ENCODE data around the gene TLR6.

The TLR6 gene

DNA sequence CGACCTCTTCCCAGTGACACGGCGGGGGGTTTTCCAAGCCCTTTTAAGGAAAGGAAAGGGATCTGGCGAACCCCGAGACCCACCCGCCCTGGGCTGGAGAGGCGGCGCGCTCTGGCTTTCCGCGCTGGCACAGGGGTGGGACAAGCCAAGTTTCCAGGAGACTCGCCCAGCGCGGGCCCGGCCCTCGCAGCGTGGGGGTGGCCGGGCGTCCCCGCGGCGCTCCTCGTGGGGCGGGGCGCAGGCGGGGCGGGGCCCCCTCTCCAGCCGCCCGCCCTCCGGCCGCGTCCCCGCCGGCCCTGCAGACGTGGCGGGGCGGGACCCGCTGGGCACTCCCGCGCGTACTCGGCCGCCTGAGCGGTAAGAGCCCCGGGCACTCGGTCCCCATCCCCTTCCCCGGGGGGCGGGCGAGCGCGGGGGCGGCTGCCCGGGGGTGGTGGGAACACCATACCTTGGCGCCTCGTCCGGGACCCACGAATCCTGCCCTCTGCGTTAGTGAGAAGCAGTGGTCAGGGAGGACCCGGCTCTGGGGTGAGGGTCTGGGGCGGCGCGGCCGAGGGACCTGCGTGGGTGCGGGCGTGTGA, 11.0 kb upstream of the TLR6 start, which contains the start of gene FAM114A1:
Gene FAM114A1 (plus strand): TSS at position 329 of the 581 bp plus-strand sequence. CDS start 10,273 bp downstream, outside the sequence.
- DNase-seq, result no peak

DNA sequence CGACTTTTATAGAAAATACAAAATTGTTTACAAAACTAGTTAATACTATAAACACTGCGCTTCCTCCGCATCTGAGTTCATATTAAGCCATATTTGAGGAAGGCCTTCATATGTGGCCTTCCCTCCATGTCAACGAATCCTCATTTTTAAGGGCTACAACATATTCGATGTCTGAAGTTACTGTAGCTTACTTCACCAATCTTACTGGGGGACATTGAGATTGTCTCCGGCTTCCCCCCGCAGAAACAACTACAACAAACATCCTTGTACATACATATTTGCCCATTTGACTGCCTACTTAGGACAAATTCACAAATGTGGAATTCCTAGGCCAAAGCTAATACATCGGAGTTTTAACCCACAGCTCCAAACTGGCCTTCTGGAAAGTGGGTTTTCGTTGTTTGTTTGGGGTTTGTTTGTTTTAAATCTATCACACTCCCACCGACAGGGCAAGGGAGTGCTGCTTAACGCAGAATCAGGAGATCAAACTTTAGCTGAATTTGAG, 10.4 kb upstream of the TLR6 start:
- DNase-seq, result no peak

DNA sequence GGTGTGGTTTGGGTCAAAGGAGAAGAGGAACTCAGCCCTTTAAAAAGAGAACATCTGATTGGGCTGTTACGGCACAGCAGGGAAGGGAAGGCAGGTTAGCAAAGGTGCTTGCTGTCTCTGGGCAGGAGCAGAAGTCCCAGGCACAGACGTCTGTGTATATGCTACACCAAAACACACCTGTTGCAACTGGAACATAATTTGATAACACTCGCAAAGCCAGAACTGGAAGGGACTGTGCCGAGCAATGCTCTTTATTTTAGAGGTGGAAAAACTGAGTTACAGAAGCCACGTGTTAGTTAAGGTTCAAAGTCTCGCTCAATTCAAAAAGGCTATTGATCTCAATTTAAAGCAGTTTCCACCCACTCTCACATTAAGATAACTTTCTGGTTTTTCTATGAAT, 8.8 kb upstream of the TLR6 start:
- no peak for DNase-seq

DNA sequence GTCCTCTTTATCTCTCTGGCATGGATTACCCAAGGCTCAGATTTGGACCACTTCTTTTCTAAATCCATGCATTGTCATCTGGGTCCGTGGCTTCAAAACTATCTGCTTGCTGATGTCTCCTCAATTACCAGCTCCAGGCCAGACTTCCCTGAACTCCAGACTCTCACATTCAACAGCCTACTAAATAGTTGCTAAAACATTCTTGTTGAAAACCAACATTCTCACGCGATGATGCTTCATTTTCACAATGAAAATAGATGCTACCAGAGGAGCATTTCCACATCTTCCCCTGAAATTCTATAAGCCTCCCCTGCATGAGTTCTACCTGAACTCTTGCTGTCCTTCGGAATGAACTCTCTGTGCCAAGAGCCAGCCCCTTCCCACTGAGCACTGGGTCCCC, 5.2 kb upstream of the TLR6 start:
- DNase-seq, result no peak

DNA sequence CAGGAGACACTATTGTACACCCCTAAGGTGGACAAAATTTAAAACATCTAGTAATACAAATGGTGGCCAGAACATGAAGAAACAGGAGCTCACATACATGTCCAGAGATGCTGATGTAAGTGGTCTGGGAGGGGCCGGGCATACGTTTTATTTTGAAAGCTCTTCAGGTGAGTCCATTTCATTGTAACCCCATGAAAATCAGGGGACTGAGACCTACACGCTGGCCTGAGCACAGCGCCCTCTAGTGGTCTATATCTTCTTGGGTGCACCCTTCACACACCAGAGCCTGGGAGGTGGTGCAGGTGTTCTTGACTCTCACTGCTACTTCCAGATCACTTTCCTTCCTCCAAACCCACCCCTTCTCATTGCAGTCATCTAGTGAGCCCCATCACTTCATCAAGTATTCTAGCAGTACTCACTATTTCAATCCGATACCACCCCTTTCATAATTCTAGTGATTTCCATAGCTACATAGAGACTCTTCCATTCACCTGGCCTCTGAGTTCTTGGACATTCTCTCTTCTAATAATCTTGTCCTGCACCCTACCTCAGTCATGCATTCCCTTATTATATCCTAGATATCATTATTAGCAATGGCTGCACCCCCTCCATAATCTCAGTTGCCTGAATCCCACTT, 4.3 kb upstream of the TLR6 start:
- peak; percentile 72 for DNase-seq

DNA sequence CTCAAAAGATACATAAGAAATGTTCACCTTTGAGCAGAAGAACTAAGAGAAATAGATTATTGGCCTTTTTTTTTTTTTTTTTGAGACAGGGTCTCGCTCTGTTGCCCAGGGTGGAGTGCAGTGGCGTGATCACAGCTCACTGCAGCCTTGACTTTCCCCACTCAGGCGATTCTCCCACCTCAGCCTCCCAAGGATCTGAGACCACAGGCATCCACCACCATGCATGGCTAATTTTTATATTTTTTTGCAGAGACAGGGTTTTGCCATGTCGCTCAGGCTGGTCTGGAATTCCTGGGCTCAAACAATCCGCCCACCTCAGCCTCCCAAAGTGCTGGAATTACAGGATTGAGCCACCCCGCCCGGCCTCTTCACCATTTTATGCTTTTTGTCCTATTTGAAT, 2.9 kb upstream of the TLR6 start:
- no peak for DNase-seq

DNA sequence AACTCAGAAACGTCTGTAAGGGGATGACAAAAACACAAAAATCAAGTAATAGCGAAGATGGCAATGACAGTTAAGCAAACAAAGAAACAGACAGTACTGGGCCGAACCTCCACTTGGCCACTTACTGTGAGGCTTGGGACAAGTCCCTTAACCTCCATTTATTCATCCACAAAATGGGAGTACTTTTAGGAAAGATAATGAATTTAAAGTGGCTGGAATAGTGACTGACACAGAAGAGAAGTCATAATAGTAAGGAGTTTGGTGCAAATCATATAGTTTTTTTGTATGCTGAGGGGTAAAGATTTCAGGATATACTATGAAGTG, 1.4 kb upstream of the TLR6 start:
- DNase-seq, result no peak

GRCh38 chr4:38857354-38858096, 908 bp upstream of the TLR6 start:
- DNase-seq, result peak; percentile 74

GRCh38 chr4:38856046-38856445, 571 bp downstream of the TLR6 start:
- DNase-seq, result no peak

DNA sequence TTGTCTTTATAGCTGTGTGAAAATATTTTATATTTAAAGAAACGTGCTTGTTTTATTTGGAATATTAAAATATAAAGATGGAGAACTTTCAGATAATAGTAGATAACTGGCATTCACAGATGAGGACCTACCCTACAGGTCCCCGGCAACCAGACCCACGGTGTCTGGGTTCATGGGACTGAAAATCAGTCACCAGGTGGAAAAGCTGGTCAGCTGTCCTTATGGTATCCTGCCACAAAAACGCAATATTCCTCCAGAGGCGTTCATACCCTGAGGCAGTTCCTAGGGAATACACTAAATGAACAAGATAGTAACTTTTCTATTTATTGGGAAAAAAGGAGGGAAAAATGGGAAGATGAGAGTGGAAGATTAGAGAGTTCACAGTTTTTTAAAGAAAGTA, 1.2 kb downstream of the TLR6 start:
- DNase-seq, result no peak

GRCh38 chr4:38846015-38846414, 10.6 kb downstream of the TLR6 start:
- no peak for DNase-seq

DNA sequence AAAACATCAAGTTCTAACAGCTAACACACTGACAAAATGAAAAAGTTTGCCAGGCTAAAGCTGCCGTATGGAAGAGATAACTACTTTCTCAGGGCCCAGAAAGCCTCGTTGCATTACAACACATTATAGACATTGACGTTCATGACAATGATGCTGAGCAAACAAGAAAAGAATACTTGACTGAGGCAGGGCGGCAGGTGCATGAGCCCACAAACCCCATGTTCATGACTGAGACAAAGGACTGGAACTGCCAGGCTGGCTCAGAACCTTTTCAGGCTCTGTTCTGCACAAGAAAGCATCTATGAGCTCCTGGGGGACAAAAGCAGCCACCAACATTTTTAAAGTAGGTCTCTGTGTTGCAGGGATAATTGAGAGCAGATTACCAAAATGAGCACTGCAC, 13.6 kb downstream of the TLR6 start:
- no peak for DNase-seq

- no peak for DNase-seq
These were observed 18.8 kb downstream of the TLR6 start for GRCh38 chr4:38837849-38838248.

DNA sequence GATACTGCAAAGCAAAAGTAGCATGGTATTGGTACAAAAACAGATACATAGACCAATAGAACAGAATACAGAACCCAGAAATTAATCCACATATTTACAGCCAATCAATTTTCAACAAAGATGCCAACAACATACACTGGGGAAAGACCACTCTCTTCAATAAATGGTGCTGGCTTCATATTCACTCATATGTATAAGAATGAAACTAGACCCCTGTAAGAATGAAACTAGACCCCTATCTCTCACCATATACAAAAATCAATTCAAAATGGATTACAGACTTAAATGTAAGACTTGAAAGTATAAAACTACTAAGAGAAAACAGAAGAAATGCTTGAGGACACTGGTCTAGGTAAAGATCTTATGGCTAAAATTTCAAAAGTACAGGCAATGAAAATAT, 19.3 kb downstream of the TLR6 start:
- DNase-seq, result no peak

DNA sequence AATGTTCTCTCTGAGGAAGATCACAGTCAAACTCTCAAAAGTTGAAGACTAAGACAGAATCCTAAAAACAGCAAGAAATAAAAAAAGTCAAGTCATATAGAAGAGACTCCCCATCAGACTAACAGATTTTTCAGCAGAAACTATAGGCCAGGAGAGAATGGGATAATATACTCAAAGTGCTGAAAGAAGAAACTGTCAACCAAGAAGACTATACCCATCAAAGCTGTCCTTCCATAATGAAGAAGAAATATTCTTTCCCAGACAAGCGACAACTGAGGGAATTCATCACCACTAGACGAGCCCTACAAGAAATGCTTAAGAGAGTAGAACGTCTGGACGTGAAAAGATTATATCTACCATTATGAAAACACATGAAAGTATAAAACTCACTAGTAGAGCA, 22.0 kb downstream of the TLR6 start:
- no peak for DNase-seq

DNA sequence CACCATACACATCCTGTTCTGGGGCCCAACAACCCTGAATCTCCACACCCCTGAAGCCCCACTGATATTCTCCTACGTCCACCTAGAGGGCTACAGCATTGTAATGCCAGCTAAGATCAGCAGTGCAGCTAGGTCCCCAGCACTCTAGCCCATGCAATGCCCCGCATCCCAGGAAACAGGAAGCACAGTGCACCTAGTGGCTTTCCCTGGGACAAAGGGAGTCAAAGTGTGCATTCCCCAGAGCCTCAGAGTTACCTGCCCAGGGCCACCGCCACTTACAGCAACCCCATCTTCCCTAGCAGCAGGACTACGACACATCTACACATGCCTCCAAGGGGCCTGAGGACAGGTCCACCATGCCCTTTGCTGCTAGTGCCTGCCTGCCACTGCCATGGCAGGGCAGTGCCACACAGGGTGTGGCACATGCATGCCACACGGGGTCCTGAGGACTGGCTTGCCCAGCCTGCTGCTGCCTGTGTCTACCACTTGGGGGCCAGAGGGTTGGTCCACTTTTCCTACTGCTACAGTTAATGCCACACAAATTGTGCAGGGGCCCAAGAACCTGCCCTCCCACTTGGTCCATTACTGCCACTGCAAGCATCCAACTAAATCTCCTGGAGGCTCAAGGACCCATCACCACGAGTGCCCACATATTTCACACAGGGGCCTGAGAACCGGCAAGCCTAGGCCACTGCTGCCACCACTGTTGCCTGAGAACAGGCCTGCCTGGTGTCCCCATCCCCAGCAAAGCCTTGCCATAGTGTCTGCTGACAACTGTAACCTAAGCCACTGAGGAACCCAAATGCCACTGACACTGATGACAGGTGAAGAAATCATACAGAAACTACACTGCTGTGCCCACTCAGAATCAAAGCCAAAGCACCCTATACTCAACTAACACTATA, 23.7 kb downstream of the TLR6 start:
- DNase-seq, result no peak

DNA sequence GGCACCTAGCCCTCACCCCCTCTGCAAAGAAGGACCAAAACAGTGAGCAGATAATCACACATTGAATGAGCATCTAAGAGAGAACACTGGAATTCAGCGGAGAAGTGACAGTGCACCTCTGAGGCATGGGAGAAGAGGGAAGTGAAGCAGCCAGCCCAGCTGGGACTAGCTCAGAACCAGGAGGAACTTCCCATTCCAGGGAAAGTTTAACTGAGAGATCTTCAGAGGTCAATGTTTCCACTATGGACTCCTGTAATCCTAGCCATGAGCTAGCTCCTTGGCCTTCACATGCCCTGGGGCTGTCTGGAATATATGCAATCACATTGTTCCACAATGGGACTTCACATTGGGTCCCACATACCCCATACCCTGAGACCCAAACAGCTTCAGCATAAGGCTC, 24.4 kb downstream of the TLR6 start:
- DNase-seq, result no peak

- DNase-seq, result no peak
These were observed 25.0 kb downstream of the TLR6 start for GRCh38 chr4:38831653-38832052.

- no peak for DNase-seq
These were observed 27.4 kb downstream of the TLR6 start for GRCh38 chr4:38829237-38829636.

GRCh38 chr4:38823766-38824165, 32.9 kb downstream of the TLR6 start:
- no peak for DNase-seq

DNA sequence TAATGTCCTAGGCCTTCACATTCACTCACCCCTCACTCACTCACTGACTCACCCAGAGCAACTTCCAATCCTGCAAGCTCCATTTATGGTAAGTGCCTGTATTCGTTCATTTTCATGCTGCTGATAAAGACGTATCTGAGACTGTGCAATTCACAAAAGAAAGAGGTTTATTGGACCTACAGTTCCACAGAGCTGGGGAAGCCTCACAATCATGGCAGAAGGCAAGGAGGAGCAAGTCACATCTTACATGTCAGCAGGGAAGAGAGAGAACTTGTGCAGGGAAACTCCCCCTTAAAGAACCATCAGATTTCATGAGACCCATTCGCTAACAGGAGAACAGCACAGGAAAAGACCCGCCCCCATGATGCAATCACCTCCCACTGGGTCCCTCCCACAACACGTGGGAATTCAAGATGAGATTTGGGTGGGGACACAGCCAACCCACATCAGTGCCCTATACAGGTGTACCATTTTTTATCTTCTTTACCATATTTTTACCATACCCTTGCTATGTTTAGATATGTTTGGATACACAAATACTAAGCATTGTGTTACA, 33.8 kb downstream of the TLR6 start:
- no peak for DNase-seq

DNA sequence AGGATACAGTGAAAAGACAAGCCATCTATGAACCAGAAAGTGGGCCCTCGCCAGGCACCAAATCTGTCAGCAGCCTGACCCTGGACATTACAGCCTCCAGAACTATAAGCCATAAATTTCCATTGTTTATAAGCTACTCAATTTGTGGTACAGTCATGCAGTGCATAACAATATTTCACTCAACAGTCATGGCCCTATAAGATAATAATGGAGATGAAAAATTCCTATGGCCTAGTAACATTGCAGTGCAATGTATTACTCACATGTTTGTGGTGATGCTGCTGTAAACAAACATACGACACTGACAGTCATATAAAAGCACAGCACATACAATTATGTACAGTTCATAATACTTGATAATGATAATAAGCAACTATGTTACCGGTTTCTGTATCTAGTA, 34.9 kb downstream of the TLR6 start:
- no peak for DNase-seq
